Stimulated activated CD4-positive, alpha-beta T cell treated with anti-CD3 and anti-CD28 coated beads, Interleukin-2, amount 100 ng/mL, for 4 hours (primary cell): ENCODE data around the gene ARHGAP21.
"Not testable (repeated sequence)": the region's sequence is repeated elsewhere in the genome, so short reads cannot be mapped to it uniquely, and the experiment has no call there.

Experiments used
- DNase-seq: peaks from one replicate; pipeline ENCODE4 v3.0.0-alpha.2; 2020; ENCODE audit warnings: low read depth

Gene ARHGAP21

DNA sequence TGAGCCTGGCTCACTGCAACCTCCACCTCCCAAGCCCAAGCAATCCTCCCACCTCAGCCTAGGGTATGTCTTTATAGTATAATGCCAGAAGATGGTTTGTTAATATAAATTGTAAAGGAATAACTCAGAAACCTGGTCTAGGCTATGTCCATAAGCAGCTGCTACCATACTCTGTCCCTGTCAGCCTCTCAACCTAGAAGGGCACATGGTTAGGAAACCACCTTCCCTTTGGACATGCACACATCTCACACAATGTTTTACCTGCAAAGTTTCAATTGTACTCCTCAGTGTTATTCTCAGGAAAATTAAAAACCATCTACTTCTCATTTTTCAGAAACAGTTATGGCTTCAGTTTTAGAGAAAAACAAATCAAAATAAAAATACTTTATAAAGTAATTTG is 40.1 kb downstream of the ARHGAP21 start:
- no peak for DNase-seq

DNA sequence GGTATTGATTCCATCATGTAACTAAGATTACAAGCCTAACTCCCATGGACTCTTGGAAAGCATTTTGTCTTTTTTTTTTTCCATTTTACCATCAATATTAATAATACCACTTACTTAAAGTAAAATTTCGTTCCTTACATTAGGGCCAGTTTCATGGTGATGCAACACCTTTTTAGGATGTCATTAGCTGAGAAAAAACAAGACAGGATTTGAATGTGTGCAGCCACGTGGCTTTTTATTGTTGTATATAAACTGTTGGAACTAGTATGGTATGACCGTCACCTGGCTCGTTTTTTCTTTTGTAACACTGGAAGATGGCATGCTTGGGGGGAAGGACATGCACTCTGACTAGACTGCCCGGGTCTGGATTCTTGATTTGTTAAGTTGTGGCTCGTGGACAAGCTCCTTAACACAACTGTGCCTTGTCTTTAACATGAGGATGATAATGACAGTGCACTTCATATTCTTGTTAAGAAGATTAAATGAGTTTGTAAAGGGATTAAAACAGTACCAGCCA is 42.1 kb downstream of the ARHGAP21 start:
- no peak for DNase-seq

- no peak for DNase-seq
Observed at GRCh38 chr10:24680647-24681524, 42.8 kb downstream of the ARHGAP21 start.

DNA sequence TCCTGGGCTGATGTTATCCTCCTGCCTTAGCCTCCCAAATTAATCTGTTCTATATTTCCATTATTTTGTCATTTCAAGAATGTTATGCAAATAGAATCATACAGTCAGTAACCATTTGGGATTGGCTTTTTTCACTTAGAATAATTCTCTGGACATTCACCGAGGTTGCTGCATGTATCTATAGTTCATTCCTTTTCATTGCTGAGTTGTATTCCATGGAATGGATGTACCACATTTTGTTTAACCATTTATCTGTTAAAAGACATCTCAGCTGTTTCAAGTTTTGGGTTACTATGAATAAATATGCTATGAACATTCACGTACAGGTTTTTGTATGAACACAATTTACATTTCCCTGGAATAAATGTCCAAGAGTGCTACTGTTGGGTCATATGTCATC is 44.9 kb downstream of the ARHGAP21 start:
- DNase-seq = no peak

DNA sequence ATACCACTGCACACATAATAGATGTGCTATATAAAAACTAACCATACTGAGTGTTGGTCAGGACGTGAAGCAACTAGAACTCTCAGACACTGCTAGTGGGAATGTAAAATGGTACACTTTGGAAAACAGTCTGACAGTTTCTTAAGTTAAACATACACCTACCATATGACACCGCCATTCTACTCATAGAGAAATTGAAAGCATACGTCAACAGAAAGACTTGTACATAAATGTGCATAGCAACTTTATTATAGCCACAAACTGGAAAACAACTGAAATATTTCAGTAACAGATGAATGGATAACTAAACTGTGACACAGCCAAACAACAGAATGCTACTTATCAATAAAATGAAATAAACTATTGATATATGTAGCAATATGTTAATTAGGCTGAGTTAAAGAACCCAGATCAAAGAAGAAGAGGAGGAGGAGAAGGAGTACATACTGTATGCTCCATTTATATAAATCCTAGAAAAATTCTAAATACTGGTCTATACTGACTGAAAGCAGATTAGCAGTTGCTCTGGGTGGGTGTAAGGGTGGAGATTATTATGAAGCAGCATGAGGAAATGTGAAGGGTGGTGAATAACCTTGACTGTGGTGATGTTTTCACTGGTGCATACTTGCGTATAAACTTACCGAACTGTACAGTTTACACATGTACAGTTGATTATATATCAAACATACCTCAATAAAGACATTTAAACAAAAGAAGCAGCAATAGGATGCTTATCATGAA is 48.6 kb downstream of the ARHGAP21 start:
- DNase-seq = no peak

DNA sequence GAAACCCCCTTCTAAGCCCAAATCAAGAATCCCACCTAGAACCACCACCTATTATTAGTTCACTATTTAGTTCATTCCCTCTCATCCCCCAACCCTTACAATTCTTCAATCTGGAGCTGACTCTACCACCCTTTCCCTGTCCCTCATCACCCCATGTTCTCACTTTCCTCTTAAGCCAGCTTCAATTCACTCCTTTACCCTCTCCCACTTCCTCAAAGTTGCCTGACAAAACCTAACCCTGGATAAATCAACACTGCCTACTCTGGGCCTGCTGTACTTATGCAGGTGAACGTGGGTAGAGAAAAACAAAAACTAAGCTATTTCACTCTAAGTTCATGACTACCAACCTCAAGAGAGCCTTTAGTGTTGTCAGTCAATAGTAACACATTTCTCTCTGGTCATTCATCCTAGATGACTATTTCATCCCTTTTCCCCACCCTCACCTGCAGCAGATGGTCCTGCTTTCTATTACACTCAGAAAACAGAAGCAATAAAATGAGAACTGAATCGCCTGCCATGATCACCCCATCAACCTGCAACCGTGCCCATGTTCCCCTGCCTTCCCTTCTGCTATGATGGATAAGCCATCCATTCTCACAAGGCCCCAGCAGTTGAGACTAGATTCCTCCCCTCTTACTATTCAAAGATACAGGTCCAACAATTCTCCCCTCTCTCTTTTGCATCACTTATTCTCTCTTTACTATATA is 52.6 kb downstream of the ARHGAP21 start:
- DNase-seq = no peak

- no peak for DNase-seq
Observed at GRCh38 chr10:24669285-24669852, 54.3 kb downstream of the ARHGAP21 start.

- DNase-seq = no peak
Observed at GRCh38 chr10:24668247-24668646, 55.4 kb downstream of the ARHGAP21 start.

GRCh38 chr10:24664991-24665390 is 58.7 kb downstream of the ARHGAP21 start:
- no peak for DNase-seq

DNA sequence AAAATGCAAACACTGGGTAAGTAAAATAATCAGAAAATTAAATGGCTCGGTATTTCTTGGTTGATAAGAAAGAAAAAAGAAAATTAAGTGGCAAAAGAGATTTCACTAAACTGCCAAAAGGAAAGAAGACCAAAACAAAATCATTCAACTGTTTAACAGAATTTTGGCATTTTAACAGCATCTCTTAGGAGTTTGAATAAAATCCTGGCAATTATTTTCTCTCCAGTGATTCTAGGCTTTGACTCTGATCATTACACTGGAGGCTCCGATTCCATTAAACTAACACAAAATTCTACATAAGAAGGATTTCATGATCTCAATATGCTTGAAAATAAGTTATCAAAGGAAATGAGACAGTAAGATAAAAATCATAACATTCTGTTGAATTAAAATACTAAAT is 62.3 kb downstream of the ARHGAP21 start:
- no peak for DNase-seq

DNA sequence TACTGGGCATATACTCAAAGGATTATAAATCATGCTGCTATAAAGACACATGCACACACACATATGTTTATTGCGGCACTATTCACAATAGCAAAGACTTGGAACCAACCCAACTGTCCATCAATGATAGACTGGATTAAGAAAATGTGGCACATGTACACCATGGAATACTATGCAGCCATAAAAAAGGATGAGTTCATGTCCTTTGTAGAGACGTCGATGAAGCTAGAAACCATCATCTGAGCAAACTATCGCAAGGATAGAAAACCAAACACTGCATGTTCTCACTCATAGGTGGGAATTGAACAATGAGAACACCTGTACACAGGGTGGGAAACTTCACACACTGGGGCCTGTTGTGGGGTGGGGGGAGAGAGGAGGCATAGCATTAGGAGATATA is 65.4 kb downstream of the ARHGAP21 start:
- not testable (repeated sequence) for DNase-seq

- DNase-seq = not testable (repeated sequence)
Observed at GRCh38 chr10:24656326-24656725, 67.4 kb downstream of the ARHGAP21 start.

DNA sequence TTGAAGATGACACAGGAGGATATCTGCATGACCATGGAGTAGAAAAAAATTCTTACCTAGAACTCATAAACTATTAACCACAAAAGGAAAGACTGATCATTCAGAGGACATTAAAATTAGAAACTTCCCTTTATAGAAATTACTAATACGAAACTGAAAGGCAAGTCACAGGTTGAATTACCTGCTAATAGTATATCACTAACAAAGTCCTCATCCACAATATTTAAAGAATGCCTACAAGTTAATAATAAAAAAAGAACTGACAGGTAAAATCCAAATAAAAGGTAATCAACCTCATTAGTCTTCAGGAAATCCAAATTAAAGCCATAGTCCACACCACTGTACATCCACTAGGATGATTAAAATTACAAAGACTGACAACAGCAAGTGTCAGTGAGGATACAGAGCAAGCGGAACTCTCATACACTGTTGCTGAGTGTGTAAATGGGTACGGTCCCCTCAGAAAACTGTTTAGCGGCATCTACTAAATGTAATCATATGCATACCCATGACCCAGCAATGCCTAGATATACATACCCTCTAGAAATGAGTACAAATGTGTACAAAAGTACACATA is 71.2 kb downstream of the ARHGAP21 start:
- no peak for DNase-seq

- DNase-seq = no peak
Observed at GRCh38 chr10:24651923-24652322, 71.8 kb downstream of the ARHGAP21 start.

DNA sequence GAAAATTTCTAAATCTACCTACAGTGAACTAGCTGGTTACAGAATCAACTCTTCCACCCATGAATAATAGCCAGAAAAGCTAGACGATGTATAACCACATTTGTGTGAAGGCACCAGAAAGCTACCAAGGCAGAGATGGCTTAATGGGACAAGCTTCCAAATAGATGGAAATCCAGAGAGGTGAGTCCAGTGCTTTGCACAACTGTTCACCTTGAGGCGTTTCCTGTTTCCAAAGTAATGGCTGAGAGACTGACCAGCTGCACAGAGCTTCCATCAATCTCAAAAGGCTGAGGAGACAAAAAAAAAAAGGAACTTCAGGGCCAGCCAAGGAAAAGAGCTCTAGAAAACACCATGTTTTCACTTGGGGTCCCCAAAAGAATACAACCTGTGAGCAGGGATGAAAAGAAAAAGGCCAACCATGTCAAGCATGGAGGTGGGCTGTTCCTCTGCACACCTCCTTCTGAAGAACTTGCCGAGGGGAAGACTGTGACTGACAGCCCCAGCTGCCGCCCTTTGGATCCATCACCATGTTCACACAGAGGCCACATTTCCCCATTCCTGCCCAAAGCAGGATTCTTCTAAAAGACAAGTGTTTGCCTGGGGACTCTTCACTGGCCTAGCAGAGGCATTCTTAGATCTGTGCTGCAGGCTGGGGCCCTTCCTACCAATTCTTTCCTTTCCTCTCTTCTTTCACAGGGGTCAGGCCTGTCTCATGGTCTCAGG is 72.9 kb downstream of the ARHGAP21 start:
- no peak for DNase-seq

- DNase-seq = no peak
Observed at GRCh38 chr10:24645784-24646183, 77.9 kb downstream of the ARHGAP21 start.

GRCh38 chr10:24645022-24645421 is 78.7 kb downstream of the ARHGAP21 start:
- DNase-seq = no peak

GRCh38 chr10:24643679-24644209 is 79.9 kb downstream of the ARHGAP21 start:
- no peak for DNase-seq

- DNase-seq = peak; percentile 10
Observed at GRCh38 chr10:24642921-24643678, 80.6 kb downstream of the ARHGAP21 start.

DNA sequence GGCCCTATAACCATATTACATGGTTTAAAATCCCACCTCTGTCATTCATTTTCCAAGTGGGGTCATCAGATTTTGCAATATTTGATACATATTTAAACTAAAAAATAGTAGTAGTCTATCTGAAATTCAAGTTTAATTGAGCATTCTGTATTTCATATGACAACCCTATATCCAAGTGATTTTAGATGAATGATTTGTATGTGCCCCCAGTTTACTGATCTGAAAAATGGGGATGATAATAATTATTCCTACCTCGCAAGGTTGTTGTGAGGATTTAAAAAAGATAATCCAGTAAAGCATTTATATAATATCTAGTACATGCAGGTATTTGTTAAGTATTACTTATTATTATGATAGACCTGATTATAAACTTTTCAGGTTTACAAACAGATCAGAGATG is 84.6 kb downstream of the ARHGAP21 start:
- DNase-seq = no peak
